H1 (cell line): ENCODE results near the gene NODAL. TPM values are rescaled to one million over a fixed set of nuclear protein-coding genes. Genes with fewer than 3 reads are reported as not detected.

Experiments used
- CTCF ChIA-PET: fragments of 300-600 bp; sonication (Branson Sonifier 250); formaldehyde crosslinking; loops from one replicate; lab custom pipeline; 2021; ENCODE audit not compliant: partially characterized antibody; lab: Charles Lee
- POLR2A ChIA-PET: fragments of 300-600 bp; sonication (Branson Sonifier 250); formaldehyde crosslinking; loops from one replicate; lab custom pipeline; 2021; ENCODE audit warnings: inconsistent platforms; ENCODE audit not compliant: partially characterized antibody; lab: Charles Lee
- DNase-seq, 2 experiments: peaks; one replicate each; pipeline versions ENCODE4 v3.0.0 to v3.0.0-alpha.2; 2010 to 2022; ENCODE audit warnings: low spot score in 2 of 2, low read depth in 1 of 2, mixed read lengths in 1 of 2
- FAIRE-seq: peaks from 2 replicates; lab custom pipeline; 2011; peaks lifted over from hg19 to GRCh38; lab: Jason Lieb, UNC
- H2AFZ ChIP-seq: 2 replicates; pipeline ENCODE4 v1.8.1; 2012; ENCODE audit warnings: low read length, inconsistent platforms
- H2AK5ac ChIP-seq: 2 replicates; pipeline ENCODE4 v1.6.1; 2013; ENCODE audit warnings: low read depth, low read length
- H2BK120ac ChIP-seq: replicated peaks from 2 replicates; pipeline ENCODE3; 2013; ENCODE audit warnings: low read depth, low read length, inconsistent platforms
- H2BK12ac ChIP-seq: 2 replicates; pipeline ENCODE4 v1.6.1; 2013; ENCODE audit warnings: low read depth, low read length
- H2BK15ac ChIP-seq: 2 replicates; pipeline ENCODE4 v1.6.1; 2013; ENCODE audit warnings: low read length
- H2BK20ac ChIP-seq: 2 replicates; pipeline ENCODE4 v1.6.1; 2013; ENCODE audit warnings: low read length
- H2BK5ac ChIP-seq: 2 replicates; pipeline ENCODE4 v1.6.1; 2013; ENCODE audit warnings: low read depth, low read length
- H3K14ac ChIP-seq: 2 replicates; pipeline ENCODE4 v1.6.1; 2013; ENCODE audit warnings: inconsistent platforms; ENCODE audit not compliant: insufficient read length
- H3K18ac ChIP-seq: 2 replicates; pipeline ENCODE4 v1.6.1; 2013; ENCODE audit warnings: low read length; ENCODE audit errors: extremely low read depth
- H3K23ac ChIP-seq: 2 replicates; pipeline ENCODE4 v1.6.1; 2013; ENCODE audit warnings: inconsistent platforms; ENCODE audit not compliant: insufficient read length
- H3K23me2 ChIP-seq: 2 replicates; pipeline ENCODE4 v1.6.1; 2013; ENCODE audit warnings: low read depth, low read length
- H3K27ac ChIP-seq: 2 replicates; pipeline ENCODE4 v1.6.1; 2011; ENCODE audit warnings: low read depth, low read length, inconsistent platforms
- H3K27me3 ChIP-seq, 4 experiments: replicated peaks in 1 of 4; 1 replicate in 1 of 4; 2 replicates in 3 of 4; pipeline versions ENCODE4 v1.6.1 to v1.8.1; 2011 to 2013; ENCODE audit warnings: low read length in 3 of 4, mild to moderate bottlenecking in 3 of 4, inconsistent platforms in 2 of 4, mixed read lengths in 2 of 4, moderate library complexity in 1 of 4; ENCODE audit not compliant: control insufficient read depth in 3 of 4, insufficient read depth in 3 of 4; ENCODE audit errors: extremely low read depth in 1 of 4
- H3K36me3 ChIP-seq, 4 experiments: 2 replicates each; pipeline versions ENCODE4 v1.6.1 to v1.8.1; 2011 to 2013; ENCODE audit warnings: mild to moderate bottlenecking in 4 of 4, low read length in 3 of 4, moderate library complexity in 2 of 4, control low read depth in 1 of 4, inconsistent platforms in 1 of 4; ENCODE audit not compliant: insufficient read depth in 4 of 4, control insufficient read depth in 2 of 4
- H3K4ac ChIP-seq: replicated peaks from 2 replicates; pipeline ENCODE3; 2013; ENCODE audit warnings: low read length, low read depth, mixed read lengths, inconsistent platforms; ENCODE audit not compliant: insufficient read length
- H3K4me1 ChIP-seq, 4 experiments: replicated peaks in 1 of 4; 1 replicate in 1 of 4; 2 replicates in 3 of 4; pipeline versions ENCODE4 v1.6.1 to v1.8.1; 2011 to 2013; ENCODE audit warnings: low read length in 3 of 4, inconsistent platforms in 2 of 4, mixed read lengths in 1 of 4; ENCODE audit not compliant: insufficient read depth in 4 of 4, control insufficient read depth in 3 of 4
- H3K4me2 ChIP-seq, 2 experiments: 2 replicates each; pipeline versions ENCODE4 v1.6.1 to v1.8.1; 2011 to 2013; ENCODE audit warnings: low read depth in 2 of 2, low read length in 2 of 2, control low read depth in 1 of 2, inconsistent platforms in 1 of 2, mild to moderate bottlenecking in 1 of 2; ENCODE audit not compliant: insufficient read depth in 1 of 2
- H3K4me3 ChIP-seq, 4 experiments: fragments of 200-600, 300-600 bp in 1 of 4; sonication (generic), shearing (Covaris generic), sonication (Bioruptor Twin) in 1 of 4; 2 replicates each; pipeline versions ENCODE4 v1.5.1 to v1.8.1; 2011 to 2016; ENCODE audit warnings: low read length in 4 of 4, low read depth in 3 of 4, control low read depth in 2 of 4, inconsistent platforms in 2 of 4, mild to moderate bottlenecking in 2 of 4, mixed read lengths in 1 of 4, moderate library complexity in 1 of 4; ENCODE audit not compliant: insufficient read depth in 2 of 4; ENCODE audit errors: extremely low read depth in 1 of 4
- H3K56ac ChIP-seq: replicated peaks from 2 replicates; pipeline ENCODE3; 2013; ENCODE audit warnings: low read depth, mild to moderate bottlenecking, mixed read lengths, low read length, inconsistent platforms; ENCODE audit not compliant: insufficient read length
- H3K79me1 ChIP-seq: 2 replicates; pipeline ENCODE4 v1.6.1; 2013; ENCODE audit warnings: low read depth, low read length, control low read depth
- H3K79me2 ChIP-seq, 2 experiments: 2 replicates each; pipeline versions ENCODE4 v1.6.1 to v1.8.1; 2012 to 2013; ENCODE audit warnings: low read length in 2 of 2, mild to moderate bottlenecking in 2 of 2, inconsistent platforms in 1 of 2; ENCODE audit not compliant: insufficient read depth in 2 of 2, control insufficient read depth in 1 of 2
- H3K9ac ChIP-seq, 4 experiments: replicated peaks in 1 of 4; 1 replicate in 1 of 4; 2 replicates in 3 of 4; pipeline versions ENCODE4 v1.6.1 to v1.8.1; 2011 to 2013; ENCODE audit warnings: low read depth in 3 of 4, low read length in 3 of 4, control low read depth in 2 of 4, mild to moderate bottlenecking in 2 of 4, moderate library complexity in 2 of 4, inconsistent platforms in 1 of 4; ENCODE audit errors: extremely low read depth in 1 of 4
- H3K9me3 ChIP-seq, 2 experiments: 2 replicates each; pipeline versions ENCODE4 v1.6.1 to v1.8.1; 2012 to 2013; ENCODE audit warnings: mild to moderate bottlenecking in 2 of 2, moderate library complexity in 2 of 2, control low read depth in 1 of 2, inconsistent platforms in 1 of 2, low read depth in 1 of 2, low read length in 1 of 2, mixed read lengths in 1 of 2; ENCODE audit not compliant: insufficient read depth in 2 of 2
- H4K20me1 ChIP-seq, 2 experiments: replicated peaks in 1 of 2; 2 replicates each; pipeline versions ENCODE3 to v1.8.1; 2011 to 2013; ENCODE audit warnings: inconsistent platforms in 2 of 2, low read length in 2 of 2, mild to moderate bottlenecking in 1 of 2; ENCODE audit not compliant: insufficient read depth in 2 of 2, control insufficient read depth in 1 of 2
- H4K5ac ChIP-seq: 2 replicates; pipeline ENCODE4 v1.6.1; 2013; ENCODE audit warnings: low read length, low read depth, mixed read lengths, inconsistent platforms; ENCODE audit not compliant: insufficient read length
- H4K8ac ChIP-seq: 2 replicates; pipeline ENCODE4 v1.8.0; 2013; ENCODE audit warnings: mild to moderate bottlenecking, moderate library complexity, low read length, inconsistent platforms; ENCODE audit not compliant: insufficient read depth; ENCODE audit errors: extremely low read depth
- H4K91ac ChIP-seq: replicated peaks from 2 replicates; pipeline ENCODE3; 2013; ENCODE audit warnings: low read length, mixed read lengths, inconsistent platforms; ENCODE audit not compliant: insufficient read length
- BACH1 ChIP-seq: IDR thresholded peaks from 2 replicates; pipeline ENCODE4 v1.6.1; 2012; ENCODE audit warnings: low read length, improper control_type of control experiment
- CEBPB ChIP-seq: IDR thresholded peaks from 2 replicates; pipeline ENCODE4 v1.6.1; 2012; ENCODE audit warnings: low read depth, low read length
- CHD1 ChIP-seq: IDR thresholded peaks from 2 replicates; pipeline ENCODE4 v1.6.1; 2012; ENCODE audit warnings: low read depth, low read length, improper control_type of control experiment
- CREB1 ChIP-seq: IDR thresholded peaks from 2 replicates; pipeline ENCODE4 v1.6.1; 2012; ENCODE audit warnings: inconsistent platforms
- HDAC6 ChIP-seq: IDR thresholded peaks from one replicate; pipeline ENCODE4 v1.7.1; 2012; ENCODE audit warnings: low read depth, mild to moderate bottlenecking, inconsistent platforms, low read length, moderate library complexity
- KDM5A ChIP-seq: fragments of 200-600 bp; IDR thresholded peaks from 2 replicates; pipeline ENCODE4 v1.7.1; 2012; ENCODE audit warnings: mild to moderate bottlenecking, low read length, inconsistent platforms, mixed read lengths
- POLR2AphosphoS5 ChIP-seq: IDR thresholded peaks from 2 replicates; pipeline ENCODE4 v1.6.1; 2011; ENCODE audit warnings: low read depth, low read length
- TEAD4 ChIP-seq: IDR thresholded peaks from 2 replicates; pipeline ENCODE4 v1.6.1; 2012; ENCODE audit warnings: low read depth, low read length, inconsistent platforms, mixed read lengths
- whole genome bisulfite sequencing, 2 experiments: shearing (Covaris generic) in 1 of 2; methylation state at CpG; one replicate each; pipeline versions ENCODE4 v1.1.6 to v1.1.7; 2013 to 2015; ENCODE audit warnings: low lambda C conversion rate in 2 of 2, mixed read lengths in 2 of 2, inconsistent platforms in 1 of 2, low coverage in 1 of 2, missing lambda C conversion rate in 1 of 2; ENCODE audit not compliant: insufficient replicate concordance in 2 of 2, insufficient coverage in 1 of 2, insufficient read length in 1 of 2; ENCODE audit errors: extremely low coverage in 1 of 2, missing lambda C conversion rate in 1 of 2; 5-methylcytosine and 5-hydroxymethylcytosine counted together
- polyA plus RNA-seq, 7 experiments: library from polyadenylated mRNA; depleted of rRNA in 3 of 7; stranded (reverse) in 5 of 7; unstranded in 2 of 7; fragments of >200 nt in 5 of 7; fragments of 200-250 nt in 2 of 7; gene quantifications; 1 replicate in 5 of 7; 2 replicates in 1 of 7; 4 replicates in 1 of 7; pipeline versions ENCODE4 v1.2.1 to v1.2.3, GENCODE V29; 2011 to 2013; ENCODE audit warnings: missing spikeins in 2 of 7, mixed read lengths in 2 of 7
- total RNA-seq: library from RNA; stranded (reverse); fragmentation: NEBNext Ultra II Directional; extraction: Animal tissue kit (Norgen Biotek cat#: 25700); gene quantifications from 2 replicates; pipeline ENCODE4 v1.2.1, GENCODE V29; 2021

Gene NODAL
- total and polyA plus RNA-seq, 2 of the 8 experiments (the other 6 are each of a cell fraction or from before 2014, with no cell fraction given) = 2.0 to 7.3 TPM

- Histone ChIP-seq H2BK12ac (no peak overlapping the region), H2AFZ (no peak overlapping the region), H3K79me1 (peaks cover 2% of the 10 kb centered on the region; the same call in 1 of the 2 replicates), H3K36me3 (peaks cover 2 to 36% (median 22%) of the 10 kb centered on the region in 4 experiments; a peak in 7 of 8 replicates), H3K4me3 (no peak overlapping the region), H3K9me3 (no peaks in the 10 kb centered on the region), H3K27me3 (no peaks in the 10 kb centered on the region), H2AK5ac (no peak overlapping the region), H3K23ac (no peak overlapping the region), H3K56ac (no peak overlapping the region), H3K23me2 (no peaks in the 10 kb centered on the region), H2BK20ac (no peak overlapping the region), H3K9ac (no peak overlapping the region), H4K8ac (no peak overlapping the region), H3K14ac (no peak overlapping the region), H4K91ac (no peak overlapping the region), H3K27ac (no peak overlapping the region), H3K4me2 (no peak overlapping the region), H3K4me1 (peaks cover 0 to 2% (median 0%) of the 10 kb centered on the region in 4 experiments; a peak in 1 of 7 replicates), H2BK15ac (no peak overlapping the region), H2BK5ac (no peak overlapping the region), H4K5ac (no peak overlapping the region), H3K79me2 (peaks cover 0 to 26% of the 10 kb centered on the region in 2 experiments; a peak in 3 of 4 replicates), H3K18ac (no peak overlapping the region), H2BK120ac (no peak overlapping the region), H3K4ac (no peak overlapping the region), H4K20me1 (peaks cover 4 to 5% of the 10 kb centered on the region in 2 experiments)
- no peak for DNase-seq
- no peak for FAIRE-seq
- 94% methylated on average over 3 of the region's 3 CpGs; no CpG with 5 or more reads in 1 of the 2 experiments for WGBS, 2 experiments
- TF ChIP-seq TEAD4 = no peak
- TF ChIP-seq CHD1 = no peak
- TF ChIP-seq POLR2AphosphoS5 = no peak
- TF ChIP-seq CREB1 = no peak
- TF ChIP-seq BACH1 = no peak
- no peak for TF ChIP-seq KDM5A
- no peak for TF ChIP-seq CEBPB
- TF ChIP-seq HDAC6 = no peak
- CTCF ChIA-PET = interaction anchor here (1.1 to 1.5 kb wide), 2 partner anchors 42 to 113 kb away, joined by 3 to 5 read pairs; no protein-coding TSS in a partner anchor
- POLR2A ChIA-PET = interaction anchor here (0.8 to 2.3 kb wide), 6 partner anchors 8 to 19 kb away, joined by 3 to 8 read pairs (median 5); no protein-coding TSS in a partner anchor
Measured at GRCh38 chr10:70418713-70419112, 22.8 kb downstream of the NODAL start.
